GM19452 (cell line): ENCODE data around the gene PLK1.
A peak's percentile ranks its signal among the peaks of the same experiment; 100 is the strongest.
"Not testable (repeated sequence)": the region's sequence is repeated elsewhere in the genome, so short reads cannot be mapped to it uniquely, and the experiment has no call there.

Source experiments
- ATAC-seq: cut with Tn5 transposase; IDR thresholded peaks from one replicate; pipeline ENCODE4 v1.9.1; 2021; ENCODE audit not compliant: unreplicated experiment

Gene PLK1

GRCh38 chr16:23678430-23679273, at the start of gene PLK1:
PLK1 (plus strand) TSS chr16:23678889; CDS start chr16:23678933, 44 bp downstream.
- ATAC-seq: peak; percentile 92

- ATAC-seq: no peak
Observed at GRCh38 chr16:23629516-23629915, 49.2 kb upstream of the PLK1 start.

- ATAC-seq: not testable (repeated sequence)
Observed at GRCh38 chr16:23631874-23632273, 46.8 kb upstream of the PLK1 start.

- ATAC-seq: no peak
Observed at GRCh38 chr16:23634461-23635036, 44.1 kb upstream of the PLK1 start.

GRCh38 chr16:23635958-23636357, 42.7 kb upstream of the PLK1 start:
- no peak for ATAC-seq

GRCh38 chr16:23640615-23640930, 38.1 kb upstream of the PLK1 start:
- ATAC-seq: no peak

- peak; percentile 96 for ATAC-seq
Observed at GRCh38 chr16:23640931-23641765, 37.5 kb upstream of the PLK1 start, which contains the start of the genes DCTN5 and PALB2. DCTN5 (plus strand) TSS chr16:23641466; CDS start chr16:23641543, 77 bp downstream. PALB2 (minus strand) TSS chr16:23641310; CDS start chr16:23641157, 153 bp downstream.

GRCh38 chr16:23642246-23642774, 36.4 kb upstream of the PLK1 start:
- no peak for ATAC-seq

GRCh38 chr16:23650674-23651416, 27.8 kb upstream of the PLK1 start:
- no peak for ATAC-seq

GRCh38 chr16:23651943-23652468, 26.7 kb upstream of the PLK1 start:
- ATAC-seq: no peak

- no peak for ATAC-seq
Observed at GRCh38 chr16:23663918-23664317, 14.8 kb upstream of the PLK1 start.

- no peak for ATAC-seq
Observed at GRCh38 chr16:23666571-23667354, 11.9 kb upstream of the PLK1 start.

- no peak for ATAC-seq
Observed at GRCh38 chr16:23667355-23667659, 11.4 kb upstream of the PLK1 start.

- no peak for ATAC-seq
Observed at GRCh38 chr16:23668225-23668624, 10.5 kb upstream of the PLK1 start.

- no peak for ATAC-seq
Observed at GRCh38 chr16:23668873-23669272, 9.8 kb upstream of the PLK1 start.

- peak; percentile 94 for ATAC-seq
Observed at GRCh38 chr16:23670137-23670776, 8.4 kb upstream of the PLK1 start.

- no peak for ATAC-seq
Observed at GRCh38 chr16:23673971-23674614, 4.6 kb upstream of the PLK1 start.

GRCh38 chr16:23676924-23677480, 1.7 kb upstream of the PLK1 start:
- no peak for ATAC-seq
